CD4-positive, CD25-positive, alpha-beta regulatory T cell (primary cell): ENCODE results near the gene RCSD1. TPM values are rescaled to one million over a fixed set of nuclear protein-coding genes. Genes with fewer than 3 reads are reported as not detected.
A peak's percentile ranks its signal among the peaks of the same experiment; 100 is the strongest.
"Not testable (repeated sequence)": the region's sequence is repeated elsewhere in the genome, so short reads cannot be mapped to it uniquely, and the experiment has no call there.

Experiments used
- ATAC-seq, 2 donors: fragments of 150-1000 bp; cut with Tn5 transposase; one replicate each; pipeline ENCODE4 v1.10.0; 2021; ENCODE audit warnings: low read depth in 2 of 2, moderate number of reproducible peaks in 2 of 2, moderate library complexity in 1 of 2
- DNase-seq, 3 donors: peaks; one replicate each; pipeline versions ENCODE4 v3.0.0 to v3.0.0-alpha.2; 2012 to 2022; ENCODE audit warnings: mixed read lengths in 1 of 3
- H3K27ac ChIP-seq: one replicate; pipeline ENCODE4 v1.7.0; 2013; ENCODE audit warnings: mild to moderate bottlenecking, low read length; ENCODE audit not compliant: insufficient read depth, poor library complexity, severe bottlenecking
- H3K27me3 ChIP-seq: one replicate; pipeline ENCODE4 v1.7.0; 2013; ENCODE audit warnings: low read length; ENCODE audit not compliant: control insufficient read depth, insufficient read depth
- H3K36me3 ChIP-seq: one replicate; pipeline ENCODE4 v1.7.0; 2013; ENCODE audit warnings: mild to moderate bottlenecking, low read length, moderate library complexity; ENCODE audit not compliant: control insufficient read depth, insufficient read depth
- H3K4me1 ChIP-seq: 2 replicates; pipeline ENCODE4 v1.7.0; 2013; ENCODE audit warnings: mild to moderate bottlenecking, low read length; ENCODE audit not compliant: insufficient read depth, control insufficient read depth, poor library complexity, severe bottlenecking
- H3K4me3 ChIP-seq: one replicate; pipeline ENCODE4 v1.7.0; 2013; ENCODE audit warnings: low read depth, mild to moderate bottlenecking, low read length, moderate library complexity
- H3K9me3 ChIP-seq, 2 experiments: 1 replicate in 1 of 2; 2 replicates in 1 of 2; pipeline ENCODE4 v1.7.0; 2013; ENCODE audit warnings: low read length in 2 of 2, mild to moderate bottlenecking in 1 of 2, moderate library complexity in 1 of 2; ENCODE audit not compliant: control insufficient read depth in 2 of 2
- H3K27ac Mint-ChIP-seq, 3 donors: one replicate each; pipeline ENCODE4 v1.8.0; 2020 to 2022; ENCODE audit warnings: mild to moderate bottlenecking in 3 of 3, mixed read lengths in 3 of 3, moderate library complexity in 2 of 3
- H3K27me3 Mint-ChIP-seq: one replicate; pipeline ENCODE4 v1.8.0; 2022; ENCODE audit warnings: mild to moderate bottlenecking, mixed read lengths
- H3K36me3 Mint-ChIP-seq: one replicate; pipeline ENCODE4 v1.8.0; 2020; ENCODE audit warnings: mixed read lengths
- H3K4me1 Mint-ChIP-seq, 4 donors: one replicate each; pipeline ENCODE4 v1.8.0; 2020 to 2022; ENCODE audit warnings: mixed read lengths in 4 of 4, mild to moderate bottlenecking in 1 of 4
- H3K4me3 Mint-ChIP-seq, 4 donors: one replicate each; pipeline ENCODE4 v1.8.0; 2020 to 2022; ENCODE audit warnings: mild to moderate bottlenecking in 4 of 4, mixed read lengths in 4 of 4, moderate library complexity in 3 of 4
- H3K9me3 Mint-ChIP-seq, 7 donors: one replicate each; pipeline ENCODE4 v1.8.0; 2020 to 2022; ENCODE audit warnings: mixed read lengths in 7 of 7, mild to moderate bottlenecking in 3 of 7, moderate library complexity in 2 of 7
- polyA plus RNA-seq, 4 donors: library from polyadenylated mRNA; unstranded; fragments of 300-500 nt; fragmentation: Illumina TruSeq; gene quantifications; one replicate each; pipeline ENCODE4 v1.2.3, GENCODE V29; 2021
- total RNA-seq: library from RNA; stranded (reverse); gene quantifications from one replicate; pipeline ENCODE4 v1.2.3, GENCODE V29; 2022

Gene RCSD1
- total and polyA plus RNA-seq, 5 donors from 2014 or later: 174 to 251 (median 226) TPM

- Histone ChIP-seq H3K4me3 (no peak overlapping the region), H3K4me1 (no peaks in the 10 kb centered on the region), H3K27me3 (no peaks in the 10 kb centered on the region), H3K27ac (no peak overlapping the region), H3K9me3 (no peaks in the 10 kb centered on the region), H3K36me3 (no peaks in the 10 kb centered on the region)
- no peak overlapping the region for H3K27ac Mint-ChIP-seq
- ATAC-seq (no peak), DNase-seq (no peak)
- peaks cover 0 to 4% (median 0%) of the 10 kb centered on the region in 7 donors for H3K9me3 Mint-ChIP-seq
- H3K4me1 Mint-ChIP-seq: peaks cover 0 to 4% (median 0%) of the 10 kb centered on the region in 4 donors
- H3K27me3 Mint-ChIP-seq: no peaks in the 10 kb centered on the region
- H3K4me3 Mint-ChIP-seq: no peak overlapping the region
- H3K36me3 Mint-ChIP-seq: peaks cover 12% of the 10 kb centered on the region
Measured at GRCh38 chr1:167734227-167734626, 104.2 kb downstream of the RCSD1 start.

DNA sequence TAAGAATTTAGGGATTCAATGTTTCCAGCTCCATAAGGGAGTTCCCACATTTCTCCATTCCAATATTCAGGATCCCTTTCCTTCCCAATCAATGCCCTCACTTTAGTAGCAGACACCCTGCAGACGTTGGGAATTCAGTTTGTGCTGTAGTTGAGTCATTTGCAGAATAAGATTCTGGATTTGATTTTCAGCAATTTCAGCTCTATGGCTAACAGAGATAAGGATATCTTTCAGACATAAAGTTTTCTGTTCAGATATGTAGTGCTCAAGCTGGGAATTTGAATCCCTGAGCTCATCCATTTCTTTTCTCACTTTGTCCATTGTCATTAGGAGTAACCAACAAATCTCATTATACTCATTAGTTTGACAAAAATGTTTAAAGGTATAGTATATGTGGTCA is 104.8 kb downstream of the RCSD1 start:
- peaks cover 12% of the 10 kb centered on the region for H3K36me3 Mint-ChIP-seq

DNA sequence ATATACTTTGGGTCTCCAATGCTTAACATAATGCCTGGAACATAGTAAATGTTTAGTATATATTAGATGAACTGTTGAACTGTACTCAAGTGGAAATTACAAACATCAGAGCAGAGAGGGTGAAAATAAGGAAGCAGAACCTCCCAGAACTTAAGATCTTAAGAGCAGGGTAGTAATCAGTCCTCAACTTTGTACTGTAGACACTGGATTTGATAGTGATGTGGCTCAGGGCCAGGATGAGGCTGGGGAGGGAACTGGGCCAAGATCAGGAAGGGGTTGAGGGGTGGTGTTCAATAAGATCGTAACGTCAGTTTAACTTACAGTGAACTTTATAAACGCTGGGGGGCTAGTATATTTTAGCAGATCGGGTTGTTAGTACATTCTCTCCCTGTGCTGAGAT is 107.1 kb downstream of the RCSD1 start:
- H3K27ac ChIP-seq: no peak overlapping the region
- ATAC-seq (no peak), DNase-seq (no peak)
- no peaks in the 10 kb centered on the region for H3K27me3 Mint-ChIP-seq
- H3K4me3 Mint-ChIP-seq: no peak overlapping the region
- no peaks in the 10 kb centered on the region for H3K9me3 ChIP-seq
- peaks cover 6% of the 10 kb centered on the region for H3K36me3 Mint-ChIP-seq
- H3K9me3 Mint-ChIP-seq: peaks cover 0 to 4% (median 0%) of the 10 kb centered on the region in 7 donors
- no peaks in the 10 kb centered on the region for H3K27me3 ChIP-seq
- no peaks in the 10 kb centered on the region for H3K36me3 ChIP-seq
- no peaks in the 10 kb centered on the region for H3K4me1 ChIP-seq
- H3K4me1 Mint-ChIP-seq: no peaks in the 10 kb centered on the region
- no peak overlapping the region for H3K4me3 ChIP-seq
- no peak overlapping the region for H3K27ac Mint-ChIP-seq

More for the DNA sequence above, 104.8 kb downstream of the RCSD1 start:
- Mint-ChIP-seq H3K27me3 (no peaks in the 10 kb centered on the region), H3K9me3 (peaks cover 0 to 4% (median 0%) of the 10 kb centered on the region in 7 donors), H3K4me1 (peaks cover 0 to 4% (median 0%) of the 10 kb centered on the region in 4 donors), H3K4me3 (no peak overlapping the region), H3K27ac (peak overlapping the region in 1 of 3 donors; percentile 20)
- H3K36me3 ChIP-seq: no peaks in the 10 kb centered on the region
- no peak overlapping the region for H3K4me3 ChIP-seq
- no peaks in the 10 kb centered on the region for H3K27me3 ChIP-seq
- H3K9me3 ChIP-seq: no peaks in the 10 kb centered on the region
- no peak for DNase-seq
- H3K4me1 ChIP-seq: no peaks in the 10 kb centered on the region
- no peak overlapping the region for H3K27ac ChIP-seq
- ATAC-seq: no peak

DNA sequence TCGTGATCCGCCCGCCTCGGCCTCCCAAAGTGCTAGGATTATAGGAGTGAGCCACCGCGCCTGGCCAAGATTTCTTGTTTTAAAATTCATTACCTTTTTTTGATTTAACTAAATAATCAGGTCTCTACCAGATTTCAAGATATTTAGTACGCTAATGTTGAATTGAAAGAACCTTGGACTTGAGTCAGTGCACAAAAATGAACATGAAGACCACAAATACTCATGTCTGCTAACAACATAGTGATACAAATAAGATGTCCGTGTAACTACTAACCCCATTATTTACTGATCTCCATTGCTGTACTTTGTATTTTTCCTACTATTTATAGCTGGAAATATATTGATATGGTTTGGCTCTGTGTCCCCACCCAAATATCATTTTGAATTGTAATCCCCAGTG is 108.1 kb downstream of the RCSD1 start:
- no peaks in the 10 kb centered on the region for H3K36me3 ChIP-seq
- ATAC-seq: no peak
- no peak overlapping the region for H3K4me3 ChIP-seq
- no peaks in the 10 kb centered on the region for H3K27me3 ChIP-seq
- peaks cover 5% of the 10 kb centered on the region for H3K27me3 Mint-ChIP-seq
- no peak overlapping the region for H3K27ac Mint-ChIP-seq
- DNase-seq: no peak
- peaks cover 0 to 4% (median 0%) of the 10 kb centered on the region in 7 donors for H3K9me3 Mint-ChIP-seq
- no peaks in the 10 kb centered on the region for H3K4me1 ChIP-seq
- H3K9me3 ChIP-seq: no peaks in the 10 kb centered on the region
- H3K4me3 Mint-ChIP-seq: no peak overlapping the region
- H3K4me1 Mint-ChIP-seq: peaks cover 0 to 3% (median 0%) of the 10 kb centered on the region in 4 donors
- H3K36me3 Mint-ChIP-seq: peaks cover 6% of the 10 kb centered on the region
- H3K27ac ChIP-seq: no peak overlapping the region

DNA sequence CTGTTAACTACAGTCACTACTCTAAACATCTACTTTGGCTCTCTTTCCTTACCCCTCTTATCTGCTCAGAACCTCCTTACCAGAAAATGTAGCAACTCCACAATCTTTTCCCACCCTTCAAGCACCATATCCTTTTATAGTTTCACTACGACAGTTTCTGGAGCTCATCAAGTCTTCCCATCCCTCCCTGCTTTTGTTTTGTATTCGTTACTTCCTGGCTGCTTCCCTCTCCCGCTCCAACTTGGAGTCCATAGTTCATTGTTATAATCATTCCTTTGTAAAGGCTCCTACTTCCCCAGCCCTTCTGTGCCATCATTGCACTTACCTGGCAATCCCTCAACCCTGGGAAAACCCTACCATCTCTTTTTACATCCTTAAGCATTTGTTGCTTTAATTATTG is 109.7 kb downstream of the RCSD1 start:
- Histone ChIP-seq H3K27me3 (no peaks in the 10 kb centered on the region), H3K4me3 (no peak overlapping the region), H3K27ac (no peak overlapping the region), H3K4me1 (no peaks in the 10 kb centered on the region), H3K36me3 (no peaks in the 10 kb centered on the region), H3K9me3 (no peaks in the 10 kb centered on the region)
- Mint-ChIP-seq H3K27ac (no peak overlapping the region), H3K9me3 (peaks cover 0 to 4% (median 0%) of the 10 kb centered on the region in 7 donors), H3K4me3 (no peak overlapping the region), H3K27me3 (peaks cover 5% of the 10 kb centered on the region), H3K4me1 (peaks cover 0 to 3% (median 0%) of the 10 kb centered on the region in 4 donors), H3K36me3 (peaks cover 6% of the 10 kb centered on the region)
- ATAC-seq: no peak
- no peak for DNase-seq

DNA sequence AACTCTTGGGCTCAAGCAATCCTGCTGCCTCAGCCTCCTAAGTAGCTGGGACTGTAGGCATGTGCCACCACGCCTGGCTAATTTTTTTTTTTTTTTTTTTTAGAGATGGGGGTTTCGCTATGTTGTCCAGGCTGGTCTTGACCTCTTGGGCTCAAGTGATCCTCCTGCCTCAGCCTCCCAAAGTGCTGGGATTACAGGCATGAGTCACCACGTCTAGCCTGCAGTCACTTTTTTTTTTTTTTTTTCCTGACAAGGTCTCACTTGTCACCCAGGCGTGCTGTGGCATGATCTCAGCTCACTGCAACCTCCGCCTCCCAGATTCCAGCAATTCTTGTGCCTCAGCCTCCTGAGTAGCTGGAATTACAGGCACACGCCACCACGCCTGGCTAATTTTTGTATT is 111.1 kb downstream of the RCSD1 start:
- H3K9me3 ChIP-seq, H3K9me3 Mint-ChIP-seq, H3K36me3 ChIP-seq, ATAC-seq, H3K4me3 Mint-ChIP-seq, H3K27me3 ChIP-seq, H3K4me1 Mint-ChIP-seq, H3K27ac ChIP-seq, H3K4me1 ChIP-seq, DNase-seq, H3K27me3 Mint-ChIP-seq, H3K4me3 ChIP-seq, H3K27ac Mint-ChIP-seq, H3K36me3 Mint-ChIP-seq: not testable (repeated sequence)

- not testable (repeated sequence) for H3K27ac Mint-ChIP-seq, H3K36me3 ChIP-seq
Measured at GRCh38 chr1:167742392-167743057, 112.5 kb downstream of the RCSD1 start.

GRCh38 chr1:167744901-167745300 is 114.9 kb downstream of the RCSD1 start:
- H3K27me3 ChIP-seq: no peaks in the 10 kb centered on the region
- Mint-ChIP-seq H3K27ac (no peak overlapping the region), H3K4me1 (peaks cover 0 to 9% (median 2%) of the 10 kb centered on the region in 4 donors), H3K4me3 (no peak overlapping the region), H3K36me3 (no peaks in the 10 kb centered on the region), H3K27me3 (peaks cover 17% of the 10 kb centered on the region), H3K9me3 (peaks cover 0 to 2% (median 0%) of the 10 kb centered on the region in 7 donors)
- DNase-seq (no peak), ATAC-seq (no peak)
- no peaks in the 10 kb centered on the region for H3K36me3 ChIP-seq
- H3K9me3 ChIP-seq: no peaks in the 10 kb centered on the region
- no peak overlapping the region for H3K4me3 ChIP-seq
- H3K4me1 ChIP-seq: no peaks in the 10 kb centered on the region
- H3K27ac ChIP-seq: no peak overlapping the region

More at GRCh38 chr1:167742392-167743057, 112.5 kb downstream of the RCSD1 start:
- not testable (repeated sequence) for H3K9me3 Mint-ChIP-seq, H3K4me1 Mint-ChIP-seq, H3K4me3 Mint-ChIP-seq, H3K4me1 ChIP-seq, H3K27ac ChIP-seq, H3K4me3 ChIP-seq, ATAC-seq, H3K9me3 ChIP-seq, DNase-seq, H3K27me3 ChIP-seq, H3K36me3 Mint-ChIP-seq
- H3K27me3 Mint-ChIP-seq: peaks cover 14% of the 10 kb centered on the region
